Osteoblast (primary cell): ENCODE measurements around the gene CLDN14. TPM values are rescaled to one million over a fixed set of nuclear protein-coding genes. Genes with fewer than 3 reads are reported as not detected.

ENCODE experiments used
- DNase-seq: peaks from one replicate; pipeline ENCODE4 v3.0.0; 2011; ENCODE audit warnings: low spot score, mixed read lengths; ENCODE audit not compliant: insufficient read length; ENCODE audit errors: missing footprints
- H2AFZ ChIP-seq: 2 replicates; pipeline ENCODE4 v1.6.0; 2011; ENCODE audit warnings: mild to moderate bottlenecking, low read length
- H3K27ac ChIP-seq: 2 replicates; pipeline ENCODE4 v1.5.1; 2011; ENCODE audit warnings: mild to moderate bottlenecking, low read depth, low read length, moderate library complexity
- H3K27me3 ChIP-seq: 2 replicates; pipeline ENCODE4 v1.6.0; 2012; ENCODE audit warnings: mild to moderate bottlenecking, control low read depth, inconsistent platforms, low read length, moderate library complexity; ENCODE audit not compliant: insufficient read depth
- H3K36me3 ChIP-seq: 2 replicates; pipeline ENCODE4 v1.5.1; 2011; ENCODE audit warnings: mild to moderate bottlenecking, low read length, control low read depth, moderate library complexity; ENCODE audit not compliant: insufficient read depth
- H3K4me1 ChIP-seq: 2 replicates; pipeline ENCODE4 v1.5.1; 2011; ENCODE audit warnings: mild to moderate bottlenecking, low read length, control low read depth, moderate library complexity; ENCODE audit not compliant: insufficient read depth
- H3K4me2 ChIP-seq: 2 replicates; pipeline ENCODE4 v1.6.0; 2011; ENCODE audit warnings: mild to moderate bottlenecking, low read length; ENCODE audit not compliant: insufficient read depth
- H3K4me3 ChIP-seq: fragments of 200-600 bp; sonication (generic); 3 replicates; pipeline ENCODE4 v1.5.1; 2012; ENCODE audit warnings: mild to moderate bottlenecking, low read length, inconsistent platforms; ENCODE audit not compliant: insufficient read depth
- H3K79me2 ChIP-seq: 2 replicates; pipeline ENCODE4 v1.6.0; 2012; ENCODE audit warnings: mild to moderate bottlenecking, low read length, control low read depth, inconsistent platforms; ENCODE audit not compliant: insufficient read depth
- H3K9me3 ChIP-seq: 2 replicates; pipeline ENCODE4 v1.5.1; 2011; ENCODE audit warnings: low read depth, low read length, control low read depth
- H4K20me1 ChIP-seq: 2 replicates; pipeline ENCODE4 v1.6.0; 2012; ENCODE audit warnings: mild to moderate bottlenecking, low read length, control low read depth; ENCODE audit not compliant: insufficient read depth
- total RNA-seq: library from RNA; depleted of rRNA; stranded (reverse); fragments of >200 nt; gene quantifications from 2 replicates; pipeline ENCODE4 v1.2.3, GENCODE V29; 2012
- TF ChIP-seq, protein P1 (sequence below): IDR thresholded peaks from 2 replicates; pipeline ENCODE4 v1.5.1; 2011; ENCODE audit warnings: mild to moderate bottlenecking, low read depth, low read length, moderate library complexity; ENCODE audit errors: extremely low read depth

The CLDN14 gene
- total RNA-seq, 1 donor = 0.36 TPM

DNA sequence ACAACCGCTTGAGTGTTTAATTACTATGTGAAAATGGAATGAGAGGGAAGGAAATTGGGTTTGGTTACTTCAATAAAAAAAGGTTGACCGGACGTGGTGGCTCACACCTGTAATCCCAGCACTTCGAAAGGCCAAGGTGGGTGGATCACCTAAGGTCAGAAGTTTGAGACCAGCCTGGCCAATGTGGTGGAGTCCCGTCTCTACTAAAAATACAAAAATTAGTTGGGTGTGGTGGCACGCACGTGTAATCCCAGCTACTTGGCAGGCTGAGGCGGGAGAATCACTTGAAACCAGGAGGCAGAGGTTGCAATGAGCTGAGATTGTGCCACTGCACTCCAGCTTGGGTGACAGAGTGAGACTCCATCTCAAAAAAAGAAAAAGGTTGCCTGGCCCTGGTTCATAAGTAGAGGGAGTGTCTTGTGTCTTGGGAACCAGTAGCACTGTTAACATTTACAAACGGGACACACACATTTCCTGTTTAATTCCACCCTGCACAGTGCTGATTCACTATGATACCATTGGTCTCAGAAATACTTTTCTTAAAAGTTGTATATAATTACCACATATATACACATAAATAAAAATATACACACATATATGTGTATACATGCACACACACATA, 27.6 kb upstream of the CLDN14 start:
- Histone ChIP-seq H3K4me1 (no peaks in the 10 kb centered on the region), H3K36me3 (no peaks in the 10 kb centered on the region), H3K4me3 (no peak overlapping the region), H3K79me2 (no peaks in the 10 kb centered on the region), H2AFZ (no peak overlapping the region), H3K27ac (no peak overlapping the region), H4K20me1 (no peaks in the 10 kb centered on the region), H3K4me2 (no peak overlapping the region), H3K27me3 (no peaks in the 10 kb centered on the region), H3K9me3 (no peaks in the 10 kb centered on the region)
- TF ChIP-seq, protein P1, sequence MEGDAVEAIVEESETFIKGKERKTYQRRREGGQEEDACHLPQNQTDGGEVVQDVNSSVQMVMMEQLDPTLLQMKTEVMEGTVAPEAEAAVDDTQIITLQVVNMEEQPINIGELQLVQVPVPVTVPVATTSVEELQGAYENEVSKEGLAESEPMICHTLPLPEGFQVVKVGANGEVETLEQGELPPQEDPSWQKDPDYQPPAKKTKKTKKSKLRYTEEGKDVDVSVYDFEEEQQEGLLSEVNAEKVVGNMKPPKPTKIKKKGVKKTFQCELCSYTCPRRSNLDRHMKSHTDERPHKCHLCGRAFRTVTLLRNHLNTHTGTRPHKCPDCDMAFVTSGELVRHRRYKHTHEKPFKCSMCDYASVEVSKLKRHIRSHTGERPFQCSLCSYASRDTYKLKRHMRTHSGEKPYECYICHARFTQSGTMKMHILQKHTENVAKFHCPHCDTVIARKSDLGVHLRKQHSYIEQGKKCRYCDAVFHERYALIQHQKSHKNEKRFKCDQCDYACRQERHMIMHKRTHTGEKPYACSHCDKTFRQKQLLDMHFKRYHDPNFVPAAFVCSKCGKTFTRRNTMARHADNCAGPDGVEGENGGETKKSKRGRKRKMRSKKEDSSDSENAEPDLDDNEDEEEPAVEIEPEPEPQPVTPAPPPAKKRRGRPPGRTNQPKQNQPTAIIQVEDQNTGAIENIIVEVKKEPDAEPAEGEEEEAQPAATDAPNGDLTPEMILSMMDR = no peak
- no peak for DNase-seq

DNA sequence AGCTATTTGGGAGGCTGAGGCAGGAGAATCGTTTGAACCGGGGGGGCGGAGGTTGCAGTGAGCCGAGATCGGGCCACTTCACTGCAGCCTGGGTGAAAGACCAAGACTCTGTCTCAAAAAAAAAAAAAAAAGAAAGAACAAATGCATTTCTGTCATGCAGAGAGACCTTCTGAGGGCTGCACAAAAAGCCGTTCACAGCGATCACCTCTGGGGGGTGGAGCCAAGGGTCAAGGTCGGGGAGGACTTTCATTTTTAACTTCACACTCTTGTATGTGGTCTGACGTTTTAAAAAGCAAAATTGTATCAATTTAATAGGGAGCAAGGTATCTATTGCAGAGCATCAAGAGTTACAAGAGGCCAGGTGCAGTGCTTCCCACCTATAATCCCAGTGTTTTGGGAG, 26.6 kb upstream of the CLDN14 start:
- H3K4me3 ChIP-seq = no peak overlapping the region
- H3K4me2 ChIP-seq = no peak overlapping the region
- TF ChIP-seq, protein P1 = no peak
- H4K20me1 ChIP-seq = no peaks in the 10 kb centered on the region
- H3K36me3 ChIP-seq = no peaks in the 10 kb centered on the region
- H3K79me2 ChIP-seq = no peaks in the 10 kb centered on the region
- H3K27ac ChIP-seq = no peak overlapping the region
- H2AFZ ChIP-seq = no peak overlapping the region
- H3K4me1 ChIP-seq = no peaks in the 10 kb centered on the region
- no peaks in the 10 kb centered on the region for H3K9me3 ChIP-seq
- DNase-seq = no peak
- H3K27me3 ChIP-seq = no peaks in the 10 kb centered on the region

DNA sequence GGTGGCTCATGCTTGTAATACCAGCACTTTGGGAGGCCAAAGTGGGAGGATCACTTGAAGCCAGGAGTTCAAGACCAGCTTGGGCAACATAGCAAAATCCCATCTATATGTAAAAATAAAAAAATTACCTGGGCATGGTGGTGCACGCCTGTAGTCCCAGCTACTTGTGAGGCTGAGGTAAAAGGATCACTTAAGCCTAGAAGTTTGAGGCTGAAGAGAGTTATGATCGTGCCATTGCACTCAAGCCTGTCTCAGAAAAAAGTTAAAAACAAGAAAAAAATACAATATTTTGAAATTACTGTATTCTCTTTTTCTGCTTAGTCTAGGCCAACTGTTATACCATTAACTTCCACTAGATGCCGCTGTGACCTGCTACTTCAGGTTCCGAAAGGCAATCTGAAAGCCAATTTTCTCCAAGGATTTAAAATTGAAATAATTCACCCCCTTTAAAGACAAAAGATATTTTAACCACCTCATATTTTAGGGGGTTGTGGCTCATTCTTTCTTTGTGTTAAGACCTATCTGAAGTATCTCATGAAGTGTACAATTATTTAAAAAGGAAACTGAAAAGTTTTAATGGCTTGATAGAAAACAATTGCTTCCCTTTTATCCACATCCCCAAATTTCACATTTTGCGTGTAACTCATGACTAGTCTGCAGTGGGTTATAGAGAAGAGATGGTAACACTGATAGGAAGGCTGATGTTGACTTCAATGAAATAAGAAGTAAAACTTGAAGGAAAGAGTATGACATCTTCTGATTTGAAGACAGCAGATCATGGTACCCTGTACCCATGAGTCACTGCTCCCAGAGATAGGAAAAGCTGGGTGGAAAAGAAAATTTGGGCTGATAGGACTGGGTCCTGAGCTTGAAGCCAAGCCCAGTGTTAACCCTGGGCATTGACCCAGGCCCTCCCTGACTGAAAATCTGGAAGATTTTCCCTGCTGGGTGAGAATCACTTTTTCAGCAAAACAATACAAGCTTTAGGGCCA, 24.4 kb upstream of the CLDN14 start:
- no peak for DNase-seq
- H3K4me1 ChIP-seq = peaks cover 8% of the 10 kb centered on the region
- H3K9me3 ChIP-seq = no peaks in the 10 kb centered on the region
- H3K27me3 ChIP-seq = no peaks in the 10 kb centered on the region
- no peaks in the 10 kb centered on the region for H3K79me2 ChIP-seq
- H3K36me3 ChIP-seq = no peaks in the 10 kb centered on the region
- H2AFZ ChIP-seq = no peak overlapping the region
- no peak overlapping the region for H3K27ac ChIP-seq
- TF ChIP-seq, protein P1 = peak; percentile 82
- H3K4me2 ChIP-seq = no peak overlapping the region
- no peak overlapping the region for H3K4me3 ChIP-seq
- H4K20me1 ChIP-seq = no peaks in the 10 kb centered on the region

DNA sequence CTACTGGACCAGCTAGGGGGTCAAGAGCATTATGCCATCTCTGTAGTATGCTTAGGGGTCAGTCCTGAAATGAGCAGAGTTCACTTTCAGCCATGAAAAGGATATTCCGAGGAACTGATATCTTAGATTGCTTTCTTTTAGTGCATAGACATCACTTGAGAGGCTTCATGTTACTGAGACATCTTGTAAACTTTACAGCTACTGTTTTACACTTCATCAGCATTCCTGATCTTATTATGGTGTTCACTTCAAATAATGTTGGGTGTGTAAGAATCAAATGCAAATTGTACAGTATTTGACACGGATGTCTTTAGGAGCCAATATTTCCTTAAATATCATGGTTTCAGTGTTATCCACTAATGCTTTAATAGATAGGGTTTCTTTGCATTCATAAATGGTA, 22.4 kb upstream of the CLDN14 start:
- Histone ChIP-seq H3K27me3 (no peaks in the 10 kb centered on the region), H3K27ac (no peak overlapping the region), H3K9me3 (no peaks in the 10 kb centered on the region), H3K4me3 (no peak overlapping the region), H2AFZ (no peak overlapping the region), H3K79me2 (no peaks in the 10 kb centered on the region), H3K4me1 (peaks cover 11% of the 10 kb centered on the region), H3K4me2 (no peak overlapping the region), H4K20me1 (no peaks in the 10 kb centered on the region), H3K36me3 (no peaks in the 10 kb centered on the region)
- TF ChIP-seq, protein P1 = no peak
- no peak for DNase-seq
